BJ (cell line): Measurements from ENCODE around the gene RNASEH1. TPM values are rescaled to one million over a fixed set of nuclear protein-coding genes. Genes with fewer than 3 reads are reported as not detected.

Source experiments
- CTCF ChIA-PET: fragments of 350-600 bp; formaldehyde crosslinking; extraction: SDS; loops from one replicate; lab custom pipeline; 2021; ENCODE audit warnings: antibody characterized with exemption, inconsistent platforms; lab: Yijun Ruan, JAX
- POLR2A ChIA-PET: fragments of 300-600 bp; sonication (Branson Sonifier 250); formaldehyde crosslinking; extraction: SDS; loops from one replicate; lab custom pipeline; 2021; ENCODE audit warnings: antibody characterized with exemption; lab: Charles Lee
- DNase-seq: peaks from one replicate; pipeline ENCODE4 v3.0.0-alpha.2; 2011; ENCODE audit warnings: low read depth
- H3K27me3 ChIP-seq: 2 replicates; pipeline ENCODE4 v1.6.0; 2011; ENCODE audit warnings: low read length; ENCODE audit not compliant: control insufficient read depth, insufficient read depth
- H3K36me3 ChIP-seq: 2 replicates; pipeline ENCODE4 v1.5.1; 2011; ENCODE audit warnings: low read length; ENCODE audit not compliant: control insufficient read depth, insufficient read depth
- H3K4me3 ChIP-seq: 2 replicates; pipeline ENCODE4 v1.5.1; 2011; ENCODE audit warnings: low read depth, mild to moderate bottlenecking, control low read depth, low read length
- polyA plus RNA-seq: library from polyadenylated mRNA; depleted of rRNA; stranded (reverse); fragments of >200 nt; gene quantifications from 2 replicates; pipeline ENCODE4 v1.2.3, GENCODE V29; 2011
- TF ChIP-seq, protein P1 (sequence below): IDR thresholded peaks from 2 replicates; pipeline ENCODE4 v1.5.1; 2011; ENCODE audit warnings: low read depth, mild to moderate bottlenecking, control low read depth, inconsistent platforms, low read length, moderate library complexity; ENCODE audit not compliant: insufficient read depth

RNASEH1 gene
- polyA plus RNA-seq, 1 experiment, result 19.3 TPM

DNA sequence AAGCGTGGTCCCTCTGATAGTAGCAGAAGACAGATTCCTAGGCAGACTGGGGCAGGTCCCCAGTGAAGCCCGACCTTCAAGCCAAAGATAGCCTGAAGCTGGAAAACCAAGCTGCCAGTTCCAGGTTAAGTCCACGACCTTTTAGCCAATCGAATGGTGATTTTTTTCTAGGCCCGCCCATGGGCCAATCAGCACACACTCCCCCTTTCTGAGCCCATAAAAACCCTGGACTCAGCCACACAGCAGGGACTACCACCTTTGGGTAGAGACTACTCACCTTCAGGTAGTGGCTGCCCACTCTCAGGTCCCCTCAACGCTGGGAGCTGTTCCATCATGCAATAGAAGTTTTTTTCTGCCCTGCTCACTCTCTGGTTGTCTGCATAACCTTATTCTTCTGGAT lies 24.3 kb downstream of the RNASEH1 start:
- TF ChIP-seq, protein P1, sequence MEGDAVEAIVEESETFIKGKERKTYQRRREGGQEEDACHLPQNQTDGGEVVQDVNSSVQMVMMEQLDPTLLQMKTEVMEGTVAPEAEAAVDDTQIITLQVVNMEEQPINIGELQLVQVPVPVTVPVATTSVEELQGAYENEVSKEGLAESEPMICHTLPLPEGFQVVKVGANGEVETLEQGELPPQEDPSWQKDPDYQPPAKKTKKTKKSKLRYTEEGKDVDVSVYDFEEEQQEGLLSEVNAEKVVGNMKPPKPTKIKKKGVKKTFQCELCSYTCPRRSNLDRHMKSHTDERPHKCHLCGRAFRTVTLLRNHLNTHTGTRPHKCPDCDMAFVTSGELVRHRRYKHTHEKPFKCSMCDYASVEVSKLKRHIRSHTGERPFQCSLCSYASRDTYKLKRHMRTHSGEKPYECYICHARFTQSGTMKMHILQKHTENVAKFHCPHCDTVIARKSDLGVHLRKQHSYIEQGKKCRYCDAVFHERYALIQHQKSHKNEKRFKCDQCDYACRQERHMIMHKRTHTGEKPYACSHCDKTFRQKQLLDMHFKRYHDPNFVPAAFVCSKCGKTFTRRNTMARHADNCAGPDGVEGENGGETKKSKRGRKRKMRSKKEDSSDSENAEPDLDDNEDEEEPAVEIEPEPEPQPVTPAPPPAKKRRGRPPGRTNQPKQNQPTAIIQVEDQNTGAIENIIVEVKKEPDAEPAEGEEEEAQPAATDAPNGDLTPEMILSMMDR, result no peak
- no peak overlapping the region for H3K4me3 ChIP-seq
- no peaks in the 10 kb centered on the region for H3K27me3 ChIP-seq
- no peak for DNase-seq
- ChIA-PET CTCF (no interaction called here), POLR2A (no interaction called here)
- no peaks in the 10 kb centered on the region; the same call in 1 of the 2 replicates for H3K36me3 ChIP-seq

DNA sequence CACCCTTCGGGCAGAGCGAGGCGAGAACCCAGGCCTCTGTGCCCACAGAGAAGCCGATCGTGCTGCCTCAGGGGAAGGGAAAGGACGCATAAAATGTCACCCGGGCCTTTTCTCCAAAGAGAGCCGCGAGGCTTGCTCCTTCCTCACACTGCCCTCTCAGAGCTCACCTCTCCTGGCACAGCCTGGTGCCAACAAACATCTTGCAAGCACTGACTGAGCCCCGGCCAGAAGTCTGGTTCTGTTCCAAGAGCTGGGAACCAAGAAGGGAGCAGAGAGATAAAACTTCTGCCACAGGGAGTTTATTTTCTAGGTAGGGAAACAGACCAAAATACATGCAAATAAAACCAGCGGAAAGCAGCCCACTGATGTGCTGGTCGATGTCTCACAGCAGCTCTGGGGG lies 25.2 kb downstream of the RNASEH1 start:
- no peak for DNase-seq
- H3K4me3 ChIP-seq, result no peak overlapping the region
- ChIA-PET POLR2A (no interaction called here), CTCF (interaction anchor here (1.2 kb wide), 1 partner anchor 109 kb away, joined by 3 read pairs; no protein-coding TSS in a partner anchor)
- TF ChIP-seq, protein P1, result no peak
- H3K36me3 ChIP-seq, result no peaks in the 10 kb centered on the region
- no peaks in the 10 kb centered on the region for H3K27me3 ChIP-seq

DNA sequence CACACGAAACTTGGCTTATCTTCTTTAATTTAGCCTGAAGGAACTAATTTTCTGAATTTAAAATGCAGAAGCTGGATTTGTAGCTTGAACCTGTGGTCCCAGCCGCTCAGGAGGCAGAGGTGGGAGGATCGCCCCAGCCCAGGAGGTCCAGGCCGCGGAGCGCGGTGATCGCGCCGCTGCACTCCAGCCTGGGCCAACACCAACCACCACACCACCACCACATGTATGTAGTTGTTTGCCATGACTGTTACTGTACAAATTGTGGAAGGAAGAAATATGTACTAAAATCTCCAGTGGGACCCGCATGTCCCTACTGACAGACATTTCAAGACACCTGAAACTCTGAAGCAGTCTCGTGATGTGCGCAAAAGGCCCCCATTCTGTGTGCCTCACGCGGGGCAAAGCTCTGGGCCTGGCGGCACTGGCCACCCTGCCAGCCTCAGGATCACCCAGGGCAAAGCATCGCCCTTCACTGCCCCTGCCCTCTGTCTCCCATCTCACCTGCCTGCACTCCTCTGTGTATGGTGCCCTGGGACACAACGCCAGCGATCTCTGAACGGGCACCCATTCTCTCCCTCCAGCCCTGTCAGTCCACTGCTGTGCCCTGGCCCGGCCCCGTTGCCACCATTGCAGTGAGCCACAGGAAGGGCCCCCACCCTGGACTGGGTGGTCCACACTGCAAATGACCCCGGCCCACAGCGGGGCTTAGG lies 28.7 kb downstream of the RNASEH1 start:
- Histone ChIP-seq H3K27me3 (no peaks in the 10 kb centered on the region), H3K4me3 (no peak overlapping the region), H3K36me3 (no peaks in the 10 kb centered on the region)
- POLR2A ChIA-PET, result no interaction called here
- CTCF ChIA-PET, result interaction anchor here (1.1 kb wide), 1 partner anchor 68 kb away, joined by 4 read pairs; no protein-coding TSS in a partner anchor
- no peak for DNase-seq
- TF ChIP-seq, protein P1, result no peak

DNA sequence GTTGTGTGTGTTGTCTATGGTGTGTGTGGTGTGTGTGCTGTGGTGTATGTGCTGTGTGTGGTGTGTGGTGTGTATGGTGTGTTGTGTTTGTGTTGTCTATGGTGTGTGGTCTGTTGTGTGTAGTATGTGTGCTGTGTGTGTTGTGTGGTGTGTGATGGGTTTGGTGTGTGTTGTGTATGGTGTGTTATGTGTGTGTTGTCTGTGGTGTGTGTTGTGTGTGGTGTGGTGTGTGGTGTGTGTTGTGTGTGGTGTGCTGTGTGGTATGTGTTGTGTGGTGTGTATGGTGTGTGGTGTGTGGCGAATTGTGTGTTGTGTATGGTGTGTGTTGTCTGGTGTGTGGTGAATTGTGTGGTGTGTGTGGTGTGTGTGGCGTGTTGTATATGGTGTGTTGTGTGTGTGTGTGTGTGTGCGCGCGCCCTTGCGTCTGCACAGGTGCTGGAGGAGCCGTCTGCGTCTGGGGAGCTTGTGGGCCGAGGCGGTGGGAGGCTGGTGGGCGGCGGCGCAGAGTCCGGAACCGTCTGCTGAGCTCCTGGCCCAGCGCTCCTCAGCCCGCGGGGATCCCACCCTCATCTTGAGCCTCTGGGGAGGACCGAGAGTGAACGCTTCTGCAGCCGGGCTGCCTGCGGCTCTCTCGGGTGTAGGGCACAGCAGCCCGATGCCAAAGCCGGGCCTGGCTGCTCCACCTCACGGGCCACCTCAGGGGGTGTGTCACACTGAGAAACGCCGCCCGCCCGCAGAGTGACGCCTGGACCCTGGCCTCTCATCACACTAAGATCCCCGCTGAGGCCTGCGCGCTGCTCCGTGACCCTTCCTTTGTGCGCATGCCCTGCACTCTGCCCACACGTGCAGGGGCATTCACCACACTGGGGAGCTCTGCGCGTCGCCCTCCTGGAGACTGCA lies 30.0 kb downstream of the RNASEH1 start:
- Histone ChIP-seq H3K4me3 (no peak overlapping the region), H3K36me3 (no peaks in the 10 kb centered on the region)
- CTCF ChIA-PET, result interaction anchor here (1.1 kb wide), 1 partner anchor 66 kb away, joined by 4 read pairs; no protein-coding TSS in a partner anchor

More for the DNA sequence above, 30.0 kb downstream of the RNASEH1 start:
- no peaks in the 10 kb centered on the region for H3K27me3 ChIP-seq
- DNase-seq, result no peak
- TF ChIP-seq, protein P1, result no peak
- POLR2A ChIA-PET, result no interaction called here
